ENCODE data around the gene KNDC1. TPM values are rescaled to one million over a fixed set of nuclear protein-coding genes. Genes with fewer than 3 reads are reported as not detected.

The KNDC1 gene
- polyA plus RNA-seq, 4 donors, result 0.37 to 18.6 TPM; not detected in 2

DNA sequence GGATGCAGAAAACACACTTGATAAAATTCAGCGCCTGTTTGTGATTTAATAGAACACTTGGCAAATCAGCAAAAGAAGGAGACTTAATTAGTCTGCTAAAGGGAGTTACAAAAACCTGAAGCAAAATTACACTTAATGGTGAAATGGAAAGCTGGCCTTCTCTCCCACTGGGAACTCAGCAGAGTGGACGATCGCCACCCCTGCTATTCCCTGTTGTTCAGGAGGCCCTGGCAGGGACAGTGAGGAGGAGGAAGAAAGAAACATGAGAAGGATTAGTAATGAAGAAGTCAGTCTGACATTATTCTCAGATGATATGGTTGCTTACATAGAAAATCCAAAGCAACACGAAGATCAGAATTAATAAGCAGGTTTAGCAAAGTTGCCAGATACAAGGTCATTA is 5.6 kb upstream of the KNDC1 start:
- DNase-seq (no peak), FAIRE-seq (no peak)
- Histone ChIP-seq H3K27me3 (ENCODE audit: control insufficient read depth in 3 of 3, insufficient read depth in 3 of 3, low read length in 3 of 3) (peaks cover 0 to 6% (median 2%) of the 10 kb centered on the region in 3 donors), H3K27ac (ENCODE audit: low read depth in 1 of 3, low read length in 2 of 3) (no peak overlapping the region), H3K9me3 (ENCODE audit: control insufficient read depth in 2 of 2, insufficient read depth in 1 of 2, low read depth in 1 of 2, low read length in 1 of 2) (peaks cover 0 to 9% of the 10 kb centered on the region in 2 donors), H3K36me3 (ENCODE audit: control insufficient read depth in 3 of 3, insufficient read depth in 2 of 3, low read depth in 1 of 3, low read length in 3 of 3) (no peaks in the 10 kb centered on the region), H3K4me1 (ENCODE audit: control insufficient read depth in 3 of 3, insufficient read depth in 2 of 3, low read depth in 1 of 3, low read length in 2 of 3) (peaks cover 0 to 32% (median 0%) of the 10 kb centered on the region in 3 donors), H3K4me3 (ENCODE audit: low read depth in 1 of 3, low read length in 3 of 3) (no peak overlapping the region)
- WGBS, 3 donors, result 82 to 85% (median 83%) methylated on average over 4 of the region's 4 CpGs

DNA sequence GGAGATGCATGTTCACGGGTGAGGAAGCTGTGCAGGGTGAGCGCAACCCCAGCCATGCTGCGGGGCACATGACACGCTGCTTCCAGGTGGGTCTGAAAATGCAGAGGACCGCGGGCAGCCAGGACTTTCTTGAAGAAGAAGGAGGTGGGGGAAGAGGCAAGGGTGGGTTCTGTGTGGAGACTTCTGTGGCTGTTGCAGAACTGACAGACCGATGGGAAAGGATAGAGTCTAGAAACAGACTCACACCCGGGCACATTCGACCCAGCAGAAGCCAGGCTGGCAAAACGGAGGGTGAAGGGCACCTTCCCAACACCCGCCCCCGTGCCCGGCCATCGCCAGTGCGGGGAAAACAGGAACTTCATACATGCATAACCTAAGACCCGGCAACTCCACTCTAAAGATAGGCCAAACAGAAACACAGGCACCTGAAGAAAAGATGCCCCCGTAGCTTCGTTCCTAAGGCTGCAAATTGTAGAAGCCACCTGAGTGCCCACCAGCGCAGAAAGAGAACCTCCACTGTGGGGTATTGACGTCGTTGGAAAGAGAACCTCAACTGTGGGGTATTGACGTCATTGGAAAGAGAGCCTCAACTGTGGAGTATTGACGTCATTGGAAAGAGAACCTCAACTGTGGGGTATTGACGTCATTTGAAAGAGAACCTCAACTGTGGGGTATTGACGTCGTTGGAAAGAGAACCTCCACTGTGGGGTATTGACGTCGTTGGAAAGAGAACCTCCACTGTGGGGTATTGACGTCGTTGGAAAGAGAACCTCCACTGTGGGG is 4.8 kb upstream of the KNDC1 start:
- Histone ChIP-seq H3K4me3 (ENCODE audit: low read depth in 1 of 3, low read length in 3 of 3) (no peak overlapping the region), H3K36me3 (ENCODE audit: control insufficient read depth in 3 of 3, insufficient read depth in 2 of 3, low read depth in 1 of 3, low read length in 3 of 3) (no peaks in the 10 kb centered on the region), H3K27ac (ENCODE audit: low read depth in 1 of 3, low read length in 2 of 3) (no peak overlapping the region), H3K9me3 (ENCODE audit: control insufficient read depth in 2 of 2, insufficient read depth in 1 of 2, low read depth in 1 of 2, low read length in 1 of 2) (peaks cover 0 to 9% of the 10 kb centered on the region in 2 donors), H3K4me1 (ENCODE audit: control insufficient read depth in 3 of 3, insufficient read depth in 2 of 3, low read depth in 1 of 3, low read length in 2 of 3) (peaks cover 0 to 35% (median 0%) of the 10 kb centered on the region in 3 donors), H3K27me3 (ENCODE audit: control insufficient read depth in 3 of 3, insufficient read depth in 3 of 3, low read length in 3 of 3) (peaks cover 0 to 6% (median 0%) of the 10 kb centered on the region in 3 donors)
- DNase-seq (no peak), FAIRE-seq (no peak)
- WGBS, 3 donors, result 87 to 92% (median 88%) methylated on average over 28 to 30 of the region's 30 CpGs

DNA sequence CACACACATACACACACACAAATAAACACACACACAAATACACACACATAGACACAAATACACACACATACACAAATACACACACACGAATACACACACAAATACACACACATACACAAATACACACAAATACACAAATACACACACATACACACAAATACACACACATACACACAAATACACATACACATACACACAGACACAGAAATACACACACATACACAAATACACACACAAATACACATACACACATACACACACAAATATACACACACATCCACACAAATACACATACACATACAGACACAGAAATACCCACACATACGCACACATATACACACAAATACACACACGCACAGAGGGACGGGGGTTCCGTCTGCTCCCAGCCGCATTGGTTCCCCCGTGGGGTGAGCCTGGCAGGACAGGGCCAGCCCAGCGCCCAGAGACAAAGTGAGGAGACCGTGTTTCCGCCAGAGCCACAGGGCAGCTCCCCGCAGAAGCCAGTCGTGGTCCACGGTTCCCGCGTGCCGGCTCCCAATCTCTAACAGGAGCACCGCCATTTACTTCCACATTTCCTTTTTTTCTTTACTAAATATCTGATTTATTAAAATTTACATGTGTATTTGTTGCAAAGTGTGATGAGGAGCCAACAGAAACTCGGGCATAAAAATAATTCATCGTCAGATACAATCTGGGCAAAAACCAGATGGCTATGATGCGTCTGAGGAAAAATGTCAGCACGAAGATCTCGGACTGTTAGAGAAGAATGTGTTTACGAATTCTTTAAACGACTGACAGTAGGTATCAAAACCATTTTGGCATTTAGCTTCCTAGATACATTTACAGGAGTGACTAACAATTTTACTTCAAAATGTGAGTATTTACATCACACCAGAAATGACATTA is 3.1 kb upstream of the KNDC1 start:
- no peak for FAIRE-seq
- Histone ChIP-seq H3K27me3 (ENCODE audit: control insufficient read depth in 3 of 3, insufficient read depth in 3 of 3, low read length in 3 of 3) (peaks cover 0 to 12% (median 6%) of the 10 kb centered on the region in 3 donors), H3K4me3 (ENCODE audit: low read depth in 1 of 3, low read length in 3 of 3) (no peak overlapping the region), H3K4me1 (ENCODE audit: control insufficient read depth in 3 of 3, insufficient read depth in 2 of 3, low read depth in 1 of 3, low read length in 2 of 3) (peaks cover 0 to 32% (median 0%) of the 10 kb centered on the region in 3 donors), H3K36me3 (ENCODE audit: control insufficient read depth in 3 of 3, insufficient read depth in 2 of 3, low read depth in 1 of 3, low read length in 3 of 3) (peaks cover 0 to under 1% (median 0%) of the 10 kb centered on the region in 3 donors), H3K27ac (ENCODE audit: low read depth in 1 of 3, low read length in 2 of 3) (no peak overlapping the region), H3K9me3 (ENCODE audit: control insufficient read depth in 2 of 2, insufficient read depth in 1 of 2, low read depth in 1 of 2, low read length in 1 of 2) (no peaks in the 10 kb centered on the region)
- DNase-seq, result no peak
- 76 to 83% (median 81%) methylated on average over 24 of the region's 24 CpGs for WGBS, 3 donors

DNA sequence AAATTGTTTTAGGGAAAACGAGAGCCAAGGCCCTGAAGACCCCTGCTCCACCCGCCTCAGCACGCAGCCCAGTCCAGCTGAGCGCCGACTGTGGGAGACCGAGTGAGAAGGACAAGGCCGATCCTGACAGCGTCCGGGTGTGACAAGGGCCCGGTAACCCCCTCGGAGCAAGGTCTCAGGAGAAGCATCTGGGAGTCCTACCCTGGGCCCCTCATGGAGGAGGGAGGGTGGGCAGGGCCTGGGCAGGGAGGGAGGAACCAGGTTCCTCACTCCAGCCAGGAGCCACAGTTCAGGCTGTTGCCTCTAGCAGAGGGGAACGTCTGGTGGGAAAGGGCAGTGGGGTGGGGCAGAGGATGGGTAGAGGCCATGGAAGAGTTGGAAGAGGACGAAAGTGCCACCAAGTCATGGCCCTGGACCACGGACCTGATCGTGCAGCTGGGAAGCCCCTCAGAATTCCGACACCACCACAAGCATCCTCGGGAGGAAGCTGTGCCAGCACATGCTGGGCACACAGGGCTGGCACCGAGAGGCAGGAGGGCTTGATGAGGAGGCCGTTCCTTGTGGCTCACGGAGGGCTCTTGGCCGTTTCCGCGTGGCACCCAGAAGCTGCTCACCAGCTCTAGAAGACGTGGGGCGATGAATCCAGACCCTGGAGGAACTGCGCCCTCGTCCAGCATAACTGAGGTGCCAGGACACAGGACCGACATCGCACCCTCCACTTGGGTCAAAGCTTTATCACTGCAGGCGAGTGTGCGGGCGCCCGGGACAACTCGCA is 2.2 kb upstream of the KNDC1 start:
- FAIRE-seq (no peak), DNase-seq (no peak)
- peaks cover 0 to 10% (median 0%) of the 10 kb centered on the region in 3 donors for H3K36me3 ChIP-seq (ENCODE audit: control insufficient read depth in 3 of 3, insufficient read depth in 2 of 3, low read depth in 1 of 3, low read length in 3 of 3)
- H3K4me1 ChIP-seq (ENCODE audit: control insufficient read depth in 3 of 3, insufficient read depth in 2 of 3, low read depth in 1 of 3, low read length in 2 of 3), result peaks cover 0 to 28% (median 0%) of the 10 kb centered on the region in 3 donors
- H3K9me3 ChIP-seq (ENCODE audit: control insufficient read depth in 2 of 2, insufficient read depth in 1 of 2, low read depth in 1 of 2, low read length in 1 of 2), result no peaks in the 10 kb centered on the region
- WGBS, 3 donors, result 73 to 80% (median 77%) methylated on average over 34 of the region's 34 CpGs
- H3K27ac ChIP-seq (ENCODE audit: low read depth in 1 of 3, low read length in 2 of 3), result no peak overlapping the region
- H3K27me3 ChIP-seq (ENCODE audit: control insufficient read depth in 3 of 3, insufficient read depth in 3 of 3, low read length in 3 of 3), result peaks cover 0 to 17% (median 6%) of the 10 kb centered on the region in 3 donors
- H3K4me3 ChIP-seq (ENCODE audit: low read depth in 1 of 3, low read length in 3 of 3), result no peak overlapping the region

DNA sequence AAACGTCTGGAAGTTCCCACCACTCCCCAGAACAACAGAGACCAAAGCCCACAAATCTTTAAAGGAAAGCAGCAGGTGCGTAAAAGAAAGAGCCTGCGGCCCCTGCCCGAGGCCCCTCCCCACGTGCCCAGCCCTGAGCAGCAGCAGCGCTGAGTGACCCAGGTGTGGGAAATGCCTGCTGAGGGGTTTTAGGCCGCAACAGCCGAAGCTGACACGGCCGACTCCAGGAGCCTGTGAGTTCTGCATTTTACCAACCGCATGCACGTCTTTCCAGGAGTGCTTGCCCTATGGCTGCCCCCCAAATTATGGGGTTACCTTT is 1.6 kb upstream of the KNDC1 start:
- Histone ChIP-seq H3K27ac (ENCODE audit: low read depth in 1 of 3, low read length in 2 of 3) (peak overlapping the region in 1 of 3 donors; percentile 97), H3K9me3 (ENCODE audit: control insufficient read depth in 2 of 2, insufficient read depth in 1 of 2, low read depth in 1 of 2, low read length in 1 of 2) (no peaks in the 10 kb centered on the region), H3K36me3 (ENCODE audit: control insufficient read depth in 3 of 3, insufficient read depth in 2 of 3, low read depth in 1 of 3, low read length in 3 of 3) (peaks cover 0 to 15% (median 0%) of the 10 kb centered on the region in 3 donors), H3K4me1 (ENCODE audit: control insufficient read depth in 3 of 3, insufficient read depth in 2 of 3, low read depth in 1 of 3, low read length in 2 of 3) (peaks cover 0 to 28% (median 0%) of the 10 kb centered on the region in 3 donors), H3K4me3 (ENCODE audit: low read depth in 1 of 3, low read length in 3 of 3) (peak overlapping the region in 1 of 3 donors; percentile 14), H3K27me3 (ENCODE audit: control insufficient read depth in 3 of 3, insufficient read depth in 3 of 3, low read length in 3 of 3) (peaks cover 0 to 17% (median 6%) of the 10 kb centered on the region in 3 donors)
- DNase-seq (no peak), FAIRE-seq (no peak)
- WGBS, 3 donors, result 48 to 59% (median 51%) methylated on average over 12 of the region's 12 CpGs

DNA sequence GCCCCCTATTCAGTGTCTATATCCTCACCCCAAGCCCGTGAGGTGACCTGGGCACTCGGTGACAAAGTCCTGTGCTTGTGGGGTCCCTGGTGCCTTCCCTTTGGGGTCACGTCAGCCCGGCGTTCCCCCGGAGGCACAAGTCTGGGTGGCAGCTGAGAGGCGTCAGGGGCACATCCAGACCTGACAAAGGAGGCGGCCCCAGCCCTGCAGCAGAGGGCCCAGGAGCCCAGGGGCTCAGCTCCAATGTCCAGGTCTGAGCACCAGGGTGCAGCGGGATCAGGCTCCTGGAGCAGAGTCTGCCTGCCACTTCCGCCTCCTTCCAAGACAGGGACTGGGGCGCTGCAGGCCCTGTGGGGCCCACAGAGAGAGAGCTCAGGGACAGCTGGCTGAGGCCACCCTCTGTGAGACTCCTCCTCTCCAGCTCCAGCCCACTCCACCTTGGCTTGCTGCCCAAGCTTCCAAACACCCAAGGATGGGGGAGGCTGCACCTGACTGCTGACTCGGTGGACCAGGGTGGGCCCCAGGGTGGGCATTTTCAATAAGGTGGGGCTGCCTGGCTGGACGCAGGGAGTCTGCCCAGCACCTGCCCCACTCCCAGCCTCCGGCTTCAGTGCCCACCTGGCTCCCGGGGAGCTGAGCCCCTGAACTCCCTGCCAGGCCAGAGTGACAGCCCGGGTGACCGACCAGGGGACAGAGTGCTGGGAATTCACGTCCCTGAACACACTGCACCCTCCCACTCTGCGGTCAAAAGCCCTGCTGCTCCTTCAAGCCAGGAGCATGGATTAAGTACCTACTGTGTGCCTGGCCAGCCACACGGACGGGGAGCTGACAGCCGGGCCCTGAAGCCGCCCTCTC is 1.0 kb upstream of the KNDC1 start:
- DNase-seq (peak; percentile 6 to 93), FAIRE-seq (no peak)
- Histone ChIP-seq H3K4me1 (ENCODE audit: control insufficient read depth in 3 of 3, insufficient read depth in 2 of 3, low read depth in 1 of 3, low read length in 2 of 3) (peaks cover 0 to 28% (median 0%) of the 10 kb centered on the region in 3 donors), H3K27ac (ENCODE audit: low read depth in 1 of 3, low read length in 2 of 3) (peak overlapping the region in 1 of 3 donors; percentile 97), H3K36me3 (ENCODE audit: control insufficient read depth in 3 of 3, insufficient read depth in 2 of 3, low read depth in 1 of 3, low read length in 3 of 3) (peaks cover 0 to 19% (median 0%) of the 10 kb centered on the region in 3 donors), H3K27me3 (ENCODE audit: control insufficient read depth in 3 of 3, insufficient read depth in 3 of 3, low read length in 3 of 3) (peaks cover 0 to 17% (median 6%) of the 10 kb centered on the region in 3 donors), H3K9me3 (ENCODE audit: control insufficient read depth in 2 of 2, insufficient read depth in 1 of 2, low read depth in 1 of 2, low read length in 1 of 2) (no peaks in the 10 kb centered on the region), H3K4me3 (ENCODE audit: low read depth in 1 of 3, low read length in 3 of 3) (peak overlapping the region in 1 of 3 donors; percentile 37)
- WGBS, 3 donors, result 18 to 40% (median 28%) methylated on average over 23 of the region's 23 CpGs

DNA sequence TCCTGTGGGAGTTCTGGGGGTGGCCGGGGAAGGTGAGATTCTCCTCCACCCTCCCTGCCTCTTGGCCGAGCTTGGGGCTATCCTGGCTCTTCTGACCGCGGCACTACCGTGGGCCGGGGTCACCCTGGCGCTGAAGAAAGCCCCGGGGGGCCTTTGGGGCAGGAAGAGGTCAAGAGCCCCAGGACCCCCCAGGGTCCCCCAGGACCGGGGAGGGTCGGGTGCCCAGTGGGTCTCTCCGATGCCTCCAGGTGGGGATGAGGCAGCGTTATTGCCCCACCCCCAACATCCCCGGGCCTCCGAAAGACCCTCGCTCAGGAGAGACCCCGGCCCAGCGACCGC is 439 bp upstream of the KNDC1 start:
- Histone ChIP-seq H3K27me3 (ENCODE audit: control insufficient read depth in 3 of 3, insufficient read depth in 3 of 3, low read length in 3 of 3) (peaks cover 0 to 17% (median 6%) of the 10 kb centered on the region in 3 donors), H3K4me1 (ENCODE audit: control insufficient read depth in 3 of 3, insufficient read depth in 2 of 3, low read depth in 1 of 3, low read length in 2 of 3) (peaks cover 0 to 28% (median 0%) of the 10 kb centered on the region in 3 donors), H3K4me3 (ENCODE audit: low read depth in 1 of 3, low read length in 3 of 3) (peak overlapping the region in 2 of 3 donors; percentile 37 to 58), H3K9me3 (ENCODE audit: control insufficient read depth in 2 of 2, insufficient read depth in 1 of 2, low read depth in 1 of 2, low read length in 1 of 2) (no peaks in the 10 kb centered on the region), H3K27ac (ENCODE audit: low read depth in 1 of 3, low read length in 2 of 3) (peak overlapping the region in 1 of 3 donors; percentile 97), H3K36me3 (ENCODE audit: control insufficient read depth in 3 of 3, insufficient read depth in 2 of 3, low read depth in 1 of 3, low read length in 3 of 3) (peaks cover 0 to 24% (median 0%) of the 10 kb centered on the region in 3 donors)
- FAIRE-seq (no peak), DNase-seq (no peak)
- WGBS, 3 donors, result 5 to 11% (median 6%) methylated on average over 10 to 18 of the region's 18 CpGs

Data from small intestine (tissue), 7 donors.